Kidney epithelial cell (primary cell): Measurements from ENCODE around the gene CASP2. TPM values are rescaled to one million over a fixed set of nuclear protein-coding genes. Genes with fewer than 3 reads are reported as not detected.

Experiments used
- DNase-seq: peaks from one replicate; pipeline ENCODE4 v3.0.0-alpha.2; 2010; ENCODE audit warnings: low read depth
- H3K27me3 ChIP-seq: 2 replicates; pipeline ENCODE4 v1.6.0; 2011; ENCODE audit warnings: low read length; ENCODE audit not compliant: control insufficient read depth, insufficient read depth
- H3K36me3 ChIP-seq: 2 replicates; pipeline ENCODE4 v1.5.1; 2011; ENCODE audit warnings: low read length; ENCODE audit not compliant: control insufficient read depth, insufficient read depth
- H3K4me3 ChIP-seq: 2 replicates; pipeline ENCODE4 v1.5.1; 2011; ENCODE audit warnings: low read depth, mild to moderate bottlenecking, control low read depth, low read length
- CTCF ChIP-seq: IDR thresholded peaks from 2 replicates; pipeline ENCODE4 v1.5.1; 2011; ENCODE audit warnings: mild to moderate bottlenecking, moderate library complexity, low read length, control low read depth, inconsistent platforms; ENCODE audit not compliant: insufficient read depth, poor library complexity, severe bottlenecking
- total RNA-seq: library from RNA; depleted of rRNA; stranded (reverse); fragments of >200 nt; gene quantifications from 2 replicates; pipeline ENCODE4 v1.2.3, GENCODE V29; 2015

CASP2 gene
- total RNA-seq, 1 donor from 2014 or later = 26.9 TPM

- Histone ChIP-seq H3K4me3 (no peak overlapping the region), H3K27me3 (no peaks in the 10 kb centered on the region), H3K36me3 (no peaks in the 10 kb centered on the region)
- no peak for DNase-seq
- TF ChIP-seq CTCF = no peak
Observed at GRCh38 chr7:143314127-143314526, 26.0 kb downstream of the CASP2 start.

- no peak for DNase-seq
- Histone ChIP-seq H3K27me3 (no peaks in the 10 kb centered on the region), H3K4me3 (no peak within 1 kb of the TSS), H3K36me3 (no peaks in the 10 kb centered on the region)
- no peak for TF ChIP-seq CTCF
Observed at GRCh38 chr7:143315776-143316175, 27.6 kb downstream of the CASP2 start, which contains the start of gene CLCN1. Gene CLCN1 (plus strand): TSS chr7:143316111. CDS start chr7:143316213, 102 bp downstream.

GRCh38 chr7:143316492-143316891 lies 28.3 kb downstream of the CASP2 start:
- no peaks in the 10 kb centered on the region for H3K36me3 ChIP-seq
- DNase-seq = no peak
- TF ChIP-seq CTCF = no peak
- H3K27me3 ChIP-seq = no peaks in the 10 kb centered on the region
- no peak overlapping the region for H3K4me3 ChIP-seq

- H3K36me3 ChIP-seq = no peaks in the 10 kb centered on the region
- H3K27me3 ChIP-seq = peaks cover 2% of the 10 kb centered on the region
- no peak for DNase-seq
- no peak overlapping the region for H3K4me3 ChIP-seq
- TF ChIP-seq CTCF = no peak
Observed at GRCh38 chr7:143318661-143319060, 30.5 kb downstream of the CASP2 start.

- H3K36me3 ChIP-seq = no peaks in the 10 kb centered on the region
- H3K4me3 ChIP-seq = no peak overlapping the region
- no peak for TF ChIP-seq CTCF
- H3K27me3 ChIP-seq = peaks cover 2% of the 10 kb centered on the region
- DNase-seq = no peak
Observed at GRCh38 chr7:143320620-143321019, 32.5 kb downstream of the CASP2 start.

- Histone ChIP-seq H3K36me3 (no peaks in the 10 kb centered on the region), H3K27me3 (peaks cover 2% of the 10 kb centered on the region), H3K4me3 (no peak overlapping the region)
- TF ChIP-seq CTCF = no peak
- DNase-seq = no peak
Observed at GRCh38 chr7:143321242-143321641, 33.1 kb downstream of the CASP2 start.
